Heart right ventricle (tissue), 16 donors: ENCODE results near the gene CLCF1. TPM values are rescaled to one million over a fixed set of nuclear protein-coding genes. Genes with fewer than 3 reads are reported as not detected.

ENCODE experiments used
- ATAC-seq, 8 donors: fragments of 200-7000 bp; cut with Tn5 transposase; one replicate each; pipeline ENCODE4 v1.9.1; 2020; ENCODE audit warnings: mild to moderate bottlenecking in 8 of 8, moderate library complexity in 8 of 8, moderate number of reproducible peaks in 1 of 8
- DNase-seq, 2 donors: peaks; one replicate each; pipeline ENCODE4 v3.0.0-alpha.2; 2020
- H3K27ac ChIP-seq, 10 donors: fragments of 200-600 bp; sonication (generic) in 2 of 10; one replicate each; pipeline versions ENCODE4 v1.5.0 to v1.8.0; 2020 to 2022; ENCODE audit warnings: mild to moderate bottlenecking in 3 of 10
- H3K27me3 ChIP-seq, 7 donors: fragments of 200-600 bp; one replicate each; pipeline ENCODE4 v1.8.0; 2021 to 2022; ENCODE audit warnings: mild to moderate bottlenecking in 2 of 7
- H3K36me3 ChIP-seq, 9 donors: fragments of 200-600 bp; sonication (generic) in 1 of 9; one replicate each; pipeline versions ENCODE4 v1.5.0 to v1.8.0; 2020 to 2022; ENCODE audit warnings: mild to moderate bottlenecking in 2 of 9
- H3K4me1 ChIP-seq, 9 donors: fragments of 200-600 bp; sonication (generic) in 1 of 9; one replicate each; pipeline versions ENCODE4 v1.5.0 to v1.8.0; 2020 to 2022; ENCODE audit warnings: mild to moderate bottlenecking in 4 of 9
- H3K4me3 ChIP-seq, 10 donors: fragments of 200-600 bp; sonication (generic) in 2 of 10; one replicate each; pipeline versions ENCODE4 v1.5.0 to v1.8.0; 2020 to 2022; ENCODE audit warnings: mild to moderate bottlenecking in 7 of 10, moderate library complexity in 2 of 10
- H3K9me3 ChIP-seq, 11 donors: fragments of 200-600 bp in 10 of 11; sonication (generic) in 2 of 11; one replicate each; pipeline versions ENCODE4 v1.5.0 to v1.8.0; 2013 to 2022; ENCODE audit warnings: mild to moderate bottlenecking in 2 of 11, control low read depth in 1 of 11, moderate library complexity in 1 of 11
- CTCF ChIP-seq, 9 donors: fragments of 200-600 bp; sonication (generic) in 2 of 9; IDR thresholded peaks; one replicate each; pipeline versions ENCODE4 v1.5.0 to v1.8.0; 2021 to 2022; ENCODE audit warnings: antibody characterized with exemption in 9 of 9, mild to moderate bottlenecking in 5 of 9, moderate library complexity in 1 of 9
- WGBS, 2 donors: extraction: QIAGEN DNeasy Blood & Tissue Kit; methylation state at CpG; one replicate each; pipeline ENCODE4 v1.1.7; 2013; ENCODE audit warnings: inconsistent platforms in 1 of 2; 5-methylcytosine and 5-hydroxymethylcytosine counted together
- intact Hi-C, 10 donors: fragments of 100-400 bp; cut with DNase I; formaldehyde crosslinking; loops; one replicate each; pipeline versions ENCODE4 v1.11.1 to v1.14.2; 2022
- polyA plus RNA-seq, 2 donors: library from polyadenylated mRNA; stranded (reverse); fragments of 200-250 nt; gene quantifications; one replicate each; pipeline ENCODE4 v1.2.3, GENCODE V29; 2013
- total RNA-seq, 10 donors: library from RNA; stranded (reverse); fragmentation: NEBNext Ultra II Directional in 3 of 10; extraction: Animal tissue kit (Norgen Biotek cat#: 25700) in 3 of 10; gene quantifications; one replicate each; pipeline versions ENCODE4 v1.2.1 to v1.2.4, GENCODE V29; 2021 to 2023
- donor health status: Arrhythmogenic right ventricular cardiomyopathy.
- donor health status: ischemic (EF 13 %, LVEDD 7.1; RV severe dilation, severe dysfunction).
- donor health status: healthy with polysubstance abuse.
- donor health status: DM: no; HTN: yes; CAD: no.
- donor health status: DM: no; HTN: no; CAD: no.
- donor health status: ischemic (EF 25% LVEDD 6.9; RV normal size, moderate dysfunction).
- donor health status: ischemic (EF 25% LVEDD 5.7; RV mildly dilated, moderate dysfunction).
- donor health status: healthy.
- donor health status: DM: yes; HTN: yes; CAD: no.
- donor health status: Ischemic cardiomyopathy.
- donor health status: ischemic (EF 35%, LVEDD 5.7; RV mildly dilated, moderate dysfunction).
- donor health status: nonischemic (EF 11% LVEDD 7.7; RV severe dilation, severe dysfunction).
- donor health status: DM: yes; HTN: yes; CAD: no.
- donor health status: PGD.
- donor health status: ischemic (EF 29% LVEDD 5.4; RV normal size, mild dysfunction).
- donor health status: nonischemic (EF 23%, LVEDD 6.1; RV moderate dilation, normal function).

CLCF1 gene
- total and polyA plus RNA-seq, 12 donors: 0.31 to 12.3 (median 1.2) TPM

- intact Hi-C loops: no loop called here
- ATAC-seq (no peak), DNase-seq (no peak)
- peaks cover 0 to 64% (median 53%) of the 10 kb centered on the region in 7 donors for H3K27me3 ChIP-seq
- WGBS, 2 donors: 70 to 72% methylated on average over 17 of the region's 17 CpGs
- H3K36me3 ChIP-seq: no peaks in the 10 kb centered on the region
- H3K27ac ChIP-seq: no peak overlapping the region
- no peaks in the 10 kb centered on the region for H3K9me3 ChIP-seq
- peaks cover under 1 to 53% (median 11%) of the 10 kb centered on the region in 9 donors for H3K4me1 ChIP-seq
- no peak for TF ChIP-seq CTCF (IDR thresholded peaks at IDR 0.05)
- H3K4me3 ChIP-seq: no peak overlapping the region
Measured at GRCh38 chr11:67410984-67411784, 37.8 kb upstream of the CLCF1 start.

- Histone ChIP-seq H3K9me3 (no peaks in the 10 kb centered on the region), H3K27ac (peak overlapping the region in 1 of 10 donors; percentile 99), H3K27me3 (peaks cover 0 to 62% (median 50%) of the 10 kb centered on the region in 7 donors), H3K4me1 (peaks cover 0 to 53% (median 6%) of the 10 kb centered on the region in 9 donors), H3K36me3 (no peaks in the 10 kb centered on the region), H3K4me3 (no peak overlapping the region)
- intact Hi-C loops: no loop called here
- no peak for ATAC-seq
- WGBS, 2 donors: 63 to 66% methylated on average over 15 of the region's 15 CpGs
- no peak for DNase-seq
- no peak for TF ChIP-seq CTCF (IDR thresholded peaks at IDR 0.05)
Measured at GRCh38 chr11:67410369-67410831, 37.0 kb upstream of the CLCF1 start.

GRCh38 chr11:67409781-67410368 lies 36.5 kb upstream of the CLCF1 start:
- intact Hi-C loops: loop anchor here in 1 of 10 donors (5.0 kb wide), 1 partner anchor 57 kb away; the partner anchor contains the start of gene TMEM134
- Histone ChIP-seq H3K4me1 (peaks cover 0 to 53% (median 1%) of the 10 kb centered on the region in 9 donors), H3K36me3 (no peaks in the 10 kb centered on the region), H3K27me3 (peaks cover 0 to 57% (median 48%) of the 10 kb centered on the region in 7 donors), H3K9me3 (no peaks in the 10 kb centered on the region), H3K4me3 (peak overlapping the region in 2 of 10 donors; percentile 20 to 41), H3K27ac (peak overlapping the region in 1 of 10 donors; percentile 99)
- DNase-seq: no peak
- TF ChIP-seq CTCF (IDR thresholded peaks at IDR 0.05): no peak
- 33 to 45% methylated on average over 13 of the region's 13 CpGs for WGBS, 2 donors
- no peak for ATAC-seq

GRCh38 chr11:67409261-67409666 lies 35.9 kb upstream of the CLCF1 start:
- no peaks in the 10 kb centered on the region for H3K36me3 ChIP-seq
- no peak for TF ChIP-seq CTCF (IDR thresholded peaks at IDR 0.05)
- peak overlapping the region in 1 of 10 donors; percentile 99 for H3K27ac ChIP-seq
- peak overlapping the region in 2 of 10 donors; percentile 20 to 41 for H3K4me3 ChIP-seq
- 70 to 79% methylated on average over 24 of the region's 24 CpGs for WGBS, 2 donors
- intact Hi-C loops: loop anchor here in 1 of 10 donors (5.0 kb wide), 1 partner anchor 58 kb away; the partner anchor contains the start of gene TMEM134
- ATAC-seq (no peak), DNase-seq (no peak)
- peaks cover 0 to 57% (median 0%) of the 10 kb centered on the region in 9 donors for H3K4me1 ChIP-seq
- H3K27me3 ChIP-seq: peaks cover 0 to 54% (median 45%) of the 10 kb centered on the region in 7 donors
- H3K9me3 ChIP-seq: no peaks in the 10 kb centered on the region
